IMR-90 (cell line): ENCODE results near the gene PPP2R2D. TPM values are rescaled to one million over a fixed set of nuclear protein-coding genes. Genes with fewer than 3 reads are reported as not detected.

Experiments used
- ATAC-seq: fragments of 200-7000 bp; cut with Tn5 transposase; 2 replicates; pipeline ENCODE4 v1.9.1; 2020; ENCODE audit warnings: low read depth, mild to moderate bottlenecking, moderate library complexity
- BruUV-seq: library from RNA; stranded (reverse); fragments of 400-500 nt; replicated peaks from 2 replicates; lab custom pipeline; 2021; lab: Mats Ljungman, UMichigan
- CTCF ChIA-PET: fragments of 300-600 bp; formaldehyde crosslinking; extraction: SDS; loops from one replicate; lab custom pipeline; 2021; ENCODE audit warnings: antibody characterized with exemption; lab: Yijun Ruan, JAX
- POLR2A ChIA-PET: fragments of 300-600 bp; sonication (Branson Sonifier 250); formaldehyde crosslinking; loops from one replicate; lab custom pipeline; 2022; ENCODE audit warnings: antibody characterized with exemption; ENCODE audit not compliant: unreplicated experiment; lab: Charles Lee
- DNase-seq: peaks from one replicate; pipeline ENCODE4 v3.0.0; 2013
- H2AFZ ChIP-seq: replicated peaks from 2 replicates; pipeline ENCODE3; 2013; ENCODE audit warnings: low read length, mild to moderate bottlenecking; ENCODE audit not compliant: poor library complexity
- H2AK5ac ChIP-seq: 2 replicates; pipeline ENCODE4 v1.6.1; 2013; ENCODE audit warnings: low read depth, low read length, inconsistent platforms
- H2AK9ac ChIP-seq: replicated peaks from 2 replicates; pipeline ENCODE3; 2013; ENCODE audit warnings: mild to moderate bottlenecking, low read depth, low read length, moderate library complexity; ENCODE audit not compliant: poor library complexity
- H2BK120ac ChIP-seq: 2 replicates; pipeline ENCODE4 v1.6.1; 2013; ENCODE audit warnings: low read depth, low read length, inconsistent platforms
- H2BK15ac ChIP-seq: 3 replicates; pipeline ENCODE4 v1.6.1; 2013; ENCODE audit warnings: low read depth, low read length, inconsistent platforms
- H2BK20ac ChIP-seq: 2 replicates; pipeline ENCODE4 v1.6.1; 2013; ENCODE audit warnings: low read depth, mild to moderate bottlenecking, inconsistent platforms, low read length, moderate library complexity
- H2BK5ac ChIP-seq: 2 replicates; pipeline ENCODE4 v1.6.1; 2013; ENCODE audit warnings: mild to moderate bottlenecking, low read depth, low read length, inconsistent platforms; ENCODE audit not compliant: poor library complexity, severe bottlenecking
- H3K14ac ChIP-seq: replicated peaks from 2 replicates; pipeline ENCODE4 v1.6.1; 2013; ENCODE audit warnings: low read depth, low read length, inconsistent platforms
- H3K18ac ChIP-seq: 2 replicates; pipeline ENCODE4 v1.6.1; 2013; ENCODE audit warnings: low read depth, low read length, control low read depth
- H3K23ac ChIP-seq: 2 replicates; pipeline ENCODE4 v1.6.1; 2013; ENCODE audit warnings: low read depth, low read length, inconsistent platforms
- H3K27ac ChIP-seq: 2 replicates; pipeline ENCODE4 v1.5.1; 2013; ENCODE audit warnings: mild to moderate bottlenecking, control low read depth, low read length; ENCODE audit not compliant: insufficient read depth
- H3K27me3 ChIP-seq: 2 replicates; pipeline ENCODE4 v1.6.1; 2013; ENCODE audit warnings: low read length; ENCODE audit not compliant: control insufficient read depth, insufficient read depth
- H3K36me3 ChIP-seq: 2 replicates; pipeline ENCODE4 v1.6.1; 2013; ENCODE audit warnings: low read length, mixed read lengths; ENCODE audit not compliant: control insufficient read depth, insufficient read depth
- H3K4ac ChIP-seq: 2 replicates; pipeline ENCODE4 v1.6.1; 2013; ENCODE audit warnings: low read depth, low read length, inconsistent platforms
- H3K4me1 ChIP-seq: 2 replicates; pipeline ENCODE4 v1.6.1; 2013; ENCODE audit warnings: low read length, mixed read lengths; ENCODE audit not compliant: control insufficient read depth, insufficient read depth
- H3K4me2 ChIP-seq: 2 replicates; pipeline ENCODE4 v1.6.1; 2013; ENCODE audit warnings: low read depth, mild to moderate bottlenecking, control low read depth, low read length, moderate library complexity
- H3K4me3 ChIP-seq: 2 replicates; pipeline ENCODE4 v1.5.1; 2013; ENCODE audit warnings: low read depth, mild to moderate bottlenecking, control low read depth, low read length, moderate library complexity; ENCODE audit not compliant: insufficient read depth
- H3K56ac ChIP-seq: 2 replicates; pipeline ENCODE4 v1.6.1; 2013; ENCODE audit warnings: low read length, inconsistent platforms; ENCODE audit not compliant: insufficient read depth; ENCODE audit errors: extremely low read depth
- H3K79me1 ChIP-seq, 2 experiments: 2 replicates each; pipeline ENCODE4 v1.6.1; 2013; ENCODE audit warnings: low read length in 2 of 2, inconsistent platforms in 1 of 2, low read depth in 1 of 2
- H3K9ac ChIP-seq: 2 replicates; pipeline ENCODE4 v1.6.1; 2013; ENCODE audit warnings: low read depth, low read length, control low read depth
- H3K9me1 ChIP-seq: 2 replicates; pipeline ENCODE4 v1.6.1; 2013; ENCODE audit warnings: low read length, inconsistent platforms; ENCODE audit not compliant: insufficient read depth
- H3K9me3 ChIP-seq: 2 replicates; pipeline ENCODE4 v1.6.1; 2013; ENCODE audit warnings: low read length; ENCODE audit not compliant: control insufficient read depth, insufficient read depth
- H4K20me1 ChIP-seq: 2 replicates; pipeline ENCODE4 v1.6.1; 2013; ENCODE audit warnings: low read length, inconsistent platforms; ENCODE audit not compliant: insufficient read depth
- H4K5ac ChIP-seq: 2 replicates; pipeline ENCODE4 v1.6.1; 2013; ENCODE audit warnings: mild to moderate bottlenecking, low read depth, low read length, control low read depth
- H4K8ac ChIP-seq, 2 experiments: 2 replicates each; pipeline ENCODE4 v1.6.1; 2013; ENCODE audit warnings: low read depth in 2 of 2, low read length in 2 of 2, control low read depth in 1 of 2, inconsistent platforms in 1 of 2
- H4K91ac ChIP-seq: 2 replicates; pipeline ENCODE4 v1.6.1; 2013; ENCODE audit warnings: low read depth, low read length, inconsistent platforms; ENCODE audit not compliant: insufficient read depth
- MAFK ChIP-seq: IDR thresholded peaks from 2 replicates; pipeline ENCODE4 v1.6.1; 2012; ENCODE audit warnings: low read depth, low read length, improper control_type of control experiment
- MAZ ChIP-seq: IDR thresholded peaks from 2 replicates; pipeline ENCODE4 v1.6.1; 2012; ENCODE audit warnings: low read depth, mild to moderate bottlenecking, low read length, improper control_type of control experiment, moderate library complexity, borderline replicate concordance
- WGBS, 2 experiments: methylation state at CpG; one replicate each; pipeline versions ENCODE4 v1.1.5 to v1.1.7; 2013; ENCODE audit warnings: missing lambda C conversion rate in 2 of 2; ENCODE audit not compliant: insufficient read length in 1 of 2; ENCODE audit errors: extremely low coverage in 2 of 2; 5-methylcytosine and 5-hydroxymethylcytosine counted together
- dilution Hi-C: fragments of 300-500 bp; cut with HindIII; formaldehyde crosslinking; loops from one replicate; pipeline ENCODE4 v1.14.3; 2018; ENCODE audit warnings: low sequenced_read_pairs; ENCODE audit not compliant: unreplicated experiment
- in situ Hi-C: fragments of 300-500 bp; cut with MboI; formaldehyde crosslinking; loops from 3 replicates; pipeline ENCODE4 v1.14.3; 2019; ENCODE audit warnings: low sequenced_read_pairs, inconsistent platforms, mixed read lengths
- intact Hi-C: fragments of 100-400 bp; cut with micrococcal nuclease; formaldehyde crosslinking; loops from 2 replicates; pipeline ENCODE4 v1.10.0; 2022
- polyA plus RNA-seq, 3 experiments: library from polyadenylated mRNA; depleted of rRNA; stranded (reverse); fragments of >200 nt; gene quantifications; 2 replicates each; pipeline ENCODE4 v1.2.3, GENCODE V29; 2012; ENCODE audit warnings: low replicate concordance in 1 of 3
- total RNA-seq: library from RNA; depleted of rRNA; stranded (reverse); fragments of >200 nt; gene quantifications from 2 replicates; pipeline ENCODE4 v1.2.3, GENCODE V29; 2012
- TF ChIP-seq, protein P1 (sequence below): conservative IDR thresholded peaks from 2 replicates; pipeline ENCODE4 v1.5.1; 2012; ENCODE audit warnings: mild to moderate bottlenecking, low read depth, low read length, improper control_type of control experiment

The PPP2R2D gene
- total and polyA plus RNA-seq, 2 of the 4 experiments (the other 2 are of a cell fraction), result 22.8 to 23.8 TPM

DNA sequence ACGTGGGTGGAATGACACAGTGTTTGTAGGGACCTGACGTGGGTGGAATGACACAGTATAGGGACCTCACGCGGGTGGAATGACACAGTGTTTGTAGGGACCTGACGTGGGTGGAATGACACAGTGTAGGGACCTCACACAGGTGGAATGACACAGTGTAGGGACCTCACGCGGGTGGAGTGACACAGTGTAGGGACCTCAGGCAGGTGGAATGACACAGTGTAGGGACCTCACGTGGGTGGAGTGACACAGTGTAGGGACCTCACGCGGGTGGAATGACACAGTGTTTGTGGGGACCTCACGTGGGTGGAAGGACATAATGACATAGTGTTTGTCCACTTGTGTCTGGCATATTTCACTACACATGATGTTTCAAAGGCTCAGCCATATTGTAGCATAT lies 19.3 kb downstream of the PPP2R2D start:
- no peak overlapping the region for H4K8ac ChIP-seq
- H3K27me3 ChIP-seq, result no peaks in the 10 kb centered on the region
- TF ChIP-seq, protein P1, sequence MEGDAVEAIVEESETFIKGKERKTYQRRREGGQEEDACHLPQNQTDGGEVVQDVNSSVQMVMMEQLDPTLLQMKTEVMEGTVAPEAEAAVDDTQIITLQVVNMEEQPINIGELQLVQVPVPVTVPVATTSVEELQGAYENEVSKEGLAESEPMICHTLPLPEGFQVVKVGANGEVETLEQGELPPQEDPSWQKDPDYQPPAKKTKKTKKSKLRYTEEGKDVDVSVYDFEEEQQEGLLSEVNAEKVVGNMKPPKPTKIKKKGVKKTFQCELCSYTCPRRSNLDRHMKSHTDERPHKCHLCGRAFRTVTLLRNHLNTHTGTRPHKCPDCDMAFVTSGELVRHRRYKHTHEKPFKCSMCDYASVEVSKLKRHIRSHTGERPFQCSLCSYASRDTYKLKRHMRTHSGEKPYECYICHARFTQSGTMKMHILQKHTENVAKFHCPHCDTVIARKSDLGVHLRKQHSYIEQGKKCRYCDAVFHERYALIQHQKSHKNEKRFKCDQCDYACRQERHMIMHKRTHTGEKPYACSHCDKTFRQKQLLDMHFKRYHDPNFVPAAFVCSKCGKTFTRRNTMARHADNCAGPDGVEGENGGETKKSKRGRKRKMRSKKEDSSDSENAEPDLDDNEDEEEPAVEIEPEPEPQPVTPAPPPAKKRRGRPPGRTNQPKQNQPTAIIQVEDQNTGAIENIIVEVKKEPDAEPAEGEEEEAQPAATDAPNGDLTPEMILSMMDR, result no peak
- TF ChIP-seq MAZ, result no peak
- no peak for TF ChIP-seq MAFK
- no peak overlapping the region for H2AK9ac ChIP-seq
- no peaks in the 10 kb centered on the region for H3K36me3 ChIP-seq
- H2BK5ac ChIP-seq, result no peak overlapping the region
- no peaks in the 10 kb centered on the region for H3K9me3 ChIP-seq
- BruUV-seq, result no TSS peak
- H2BK20ac ChIP-seq, result no peak overlapping the region
- no peak overlapping the region for H4K91ac ChIP-seq
- dilution Hi-C loops, result no loop called here
- intact Hi-C loops, result no loop called here
- WGBS, 2 experiments, result 97% methylated on average over 7 of the region's 11 CpGs; no CpG with 5 or more reads in 1 of the 2 experiments
- H2BK120ac ChIP-seq, result no peak overlapping the region
- H3K9me1 ChIP-seq, result peaks cover 6% of the 10 kb centered on the region; the same call in 1 of the 2 replicates
- no peak overlapping the region for H3K18ac ChIP-seq
- H3K27ac ChIP-seq, result no peak overlapping the region
- no peak overlapping the region for H3K14ac ChIP-seq
- peaks cover 2% of the 10 kb centered on the region; the same call in 1 of the 2 replicates for H3K4me1 ChIP-seq
- no peak overlapping the region for H3K56ac ChIP-seq
- H2AFZ ChIP-seq, result no peak overlapping the region
- H4K5ac ChIP-seq, result no peak overlapping the region
- peaks cover 22 to 52% of the 10 kb centered on the region in 2 experiments for H3K79me1 ChIP-seq
- in situ Hi-C loops, result no loop called here
- ChIA-PET CTCF (interaction anchor here (0.6 kb wide), 1 partner anchor 8 kb away, joined by 3 read pairs; no protein-coding TSS in a partner anchor), POLR2A (no interaction called here)
- ATAC-seq (no peak), DNase-seq (no peak)
- H4K20me1 ChIP-seq, result peaks cover 41% of the 10 kb centered on the region
- H3K4me2 ChIP-seq, result no peak overlapping the region
- no peak overlapping the region for H2BK15ac ChIP-seq
- H3K4ac ChIP-seq, result no peak overlapping the region
- H3K4me3 ChIP-seq, result no peak overlapping the region
- no peak overlapping the region for H3K23ac ChIP-seq
- no peak overlapping the region for H2AK5ac ChIP-seq
- no peak overlapping the region for H3K9ac ChIP-seq
